HepG2 (cell line): ENCODE measurements around the gene RRAS2. TPM values are rescaled to one million over a fixed set of nuclear protein-coding genes. Genes with fewer than 3 reads are reported as not detected.

ENCODE experiments used
- ATAC-seq: fragments of 200-7000 bp; cut with Tn5 transposase; 3 replicates; pipeline ENCODE4 v1.9.1; 2020; ENCODE audit warnings: mild to moderate bottlenecking, moderate library complexity
- BruUV-seq: library from RNA; stranded (reverse); fragments of 400-500 nt; replicated peaks from 2 replicates; lab custom pipeline; 2021; lab: Mats Ljungman, UMichigan
- CTCF ChIA-PET: fragments of 300-600 bp; formaldehyde crosslinking; extraction: SDS; loops from one replicate; lab custom pipeline; 2021; ENCODE audit warnings: low total read pairs, inconsistent platforms, low intra/inter-chr PET ratio; lab: Yijun Ruan, JAX
- POLR2A ChIA-PET: fragments of 350-600 bp; sonication (Branson Sonifier 250); formaldehyde crosslinking; loops from one replicate; lab custom pipeline; 2020; ENCODE audit warnings: antibody characterized with exemption, inconsistent platforms; lab: Yijun Ruan, JAX
- DNase-seq: peaks from one replicate; pipeline ENCODE4 v3.0.0-alpha.2; 2015; ENCODE audit warnings: low spot score
- FAIRE-seq: peaks from 3 replicates; lab custom pipeline; 2011; peaks lifted over from hg19 to GRCh38; lab: Jason Lieb, UNC
- H2AFZ ChIP-seq: one replicate; pipeline ENCODE4 v1.6.1; 2011; ENCODE audit warnings: low read length, inconsistent platforms
- H3K27ac ChIP-seq: fragments of 300-600 bp; 3 replicates; pipeline ENCODE4 v1.8.0; 2011; ENCODE audit warnings: mixed run types, mild to moderate bottlenecking, mixed read lengths, low read length, inconsistent platforms; ENCODE audit not compliant: insufficient read depth; ENCODE audit errors: extremely low read length
- H3K27me3 ChIP-seq, 2 experiments: fragments of 200-600 bp in 1 of 2; 2 replicates in 1 of 2; 3 replicates in 1 of 2; pipeline versions ENCODE4 v1.6.0 to v1.8.0; 2011; ENCODE audit warnings: low read length in 2 of 2, mild to moderate bottlenecking in 2 of 2, moderate library complexity in 2 of 2, inconsistent platforms in 1 of 2; ENCODE audit not compliant: insufficient read depth in 2 of 2, control insufficient read depth in 1 of 2
- H3K36me3 ChIP-seq, 2 experiments: fragments of 200-600 bp in 1 of 2; replicated peaks in 1 of 2; 2 replicates in 1 of 2; 3 replicates in 1 of 2; pipeline versions ENCODE4 v1.5.1 to v1.8.0; 2011; ENCODE audit warnings: low read length in 2 of 2, inconsistent platforms in 1 of 2; ENCODE audit not compliant: insufficient read depth in 2 of 2, control insufficient read depth in 1 of 2
- H3K4me1 ChIP-seq: 2 replicates; pipeline ENCODE4 v1.5.1; 2012; ENCODE audit warnings: low read length, inconsistent platforms; ENCODE audit not compliant: insufficient read depth
- H3K4me2 ChIP-seq: 2 replicates; pipeline ENCODE4 v1.6.0; 2011; ENCODE audit warnings: low read depth, low read length, inconsistent platforms
- H3K4me3 ChIP-seq, 3 experiments: fragments of 200-600 bp in 1 of 3; sonication (generic), shearing (Covaris generic) in 1 of 3; replicated peaks in 1 of 3; 2 replicates each; pipeline ENCODE4 v1.5.1; 2011 to 2016; ENCODE audit warnings: low read length in 3 of 3, inconsistent platforms in 2 of 3, low read depth in 2 of 3, mild to moderate bottlenecking in 2 of 3, control low read depth in 1 of 3, mixed read lengths in 1 of 3; ENCODE audit not compliant: insufficient read depth in 1 of 3
- H3K79me2 ChIP-seq: one replicate; pipeline ENCODE4 v1.6.1; 2011; ENCODE audit warnings: low read length, inconsistent platforms; ENCODE audit not compliant: insufficient read depth
- H3K9ac ChIP-seq: 2 replicates; pipeline ENCODE4 v1.6.0; 2011; ENCODE audit warnings: mild to moderate bottlenecking, low read depth, low read length, inconsistent platforms; ENCODE audit not compliant: insufficient read depth
- H3K9me3 ChIP-seq: 2 replicates; pipeline ENCODE4 v1.5.1; 2012; ENCODE audit warnings: mild to moderate bottlenecking, low read length
- H4K20me1 ChIP-seq: 2 replicates; pipeline ENCODE4 v1.6.0; 2011; ENCODE audit warnings: inconsistent platforms, mild to moderate bottlenecking, low read length, moderate library complexity; ENCODE audit not compliant: insufficient read depth
- AGO1 ChIP-seq: fragments of 200-400 bp; formaldehyde crosslinking; IDR thresholded peaks from 2 replicates; pipeline ENCODE4 v1.6.1; 2017; ENCODE audit warnings: mild to moderate bottlenecking, low read depth, low read length, moderate library complexity; ENCODE audit not compliant: poor library complexity, severe bottlenecking
- BCL3 ChIP-seq: sonication (generic); formaldehyde crosslinking; IDR thresholded peaks from 2 replicates; pipeline ENCODE4 v1.5.1; 2020; ENCODE audit warnings: mild to moderate bottlenecking, missing genetic modification reagents, moderate library complexity
- BRCA1 ChIP-seq: sonication (generic); formaldehyde crosslinking; IDR thresholded peaks from 2 replicates; pipeline ENCODE4 v1.4.0; 2020; ENCODE audit warnings: missing genetic modification reagents
- CBFB ChIP-seq: sonication (generic); formaldehyde crosslinking; IDR thresholded peaks from 2 replicates; pipeline ENCODE4 v1.4.0; 2020; ENCODE audit warnings: missing genetic modification reagents
- DDIT3 ChIP-seq: sonication (generic); formaldehyde crosslinking; IDR thresholded peaks from 2 replicates; pipeline ENCODE4 v1.4.0; 2020; ENCODE audit warnings: mild to moderate bottlenecking, missing genetic modification reagents
- POLR2AphosphoS2 ChIP-seq: IDR thresholded peaks from 2 replicates; pipeline ENCODE4 v1.6.1; 2011; ENCODE audit warnings: low read depth, low read length, improper control_type of control experiment
- RBM39 ChIP-seq: fragments of 200-400 bp; formaldehyde crosslinking; IDR thresholded peaks from one replicate; pipeline ENCODE4 v1.6.1; 2018; ENCODE audit warnings: antibody characterized with exemption, mild to moderate bottlenecking, low read depth, low read length; ENCODE audit not compliant: poor library complexity, severe bottlenecking
- RORA ChIP-seq: sonication (generic); formaldehyde crosslinking; IDR thresholded peaks from 2 replicates; pipeline ENCODE4 v1.5.0; 2020; ENCODE audit warnings: mild to moderate bottlenecking, missing genetic modification reagents, moderate library complexity
- RXRB ChIP-seq: IDR thresholded peaks from 2 replicates; pipeline ENCODE4 v1.6.1; 2016; ENCODE audit warnings: borderline replicate concordance, missing genetic modification reagents, missing compliant biosample characterization
- SMYD3 ChIP-seq: sonication (generic); formaldehyde crosslinking; IDR thresholded peaks from 2 replicates; pipeline ENCODE4 v1.8.1; 2023; ENCODE audit warnings: mild to moderate bottlenecking, missing genetic modification reagents
- TBX3 ChIP-seq: fragments of 450-650 bp; IDR thresholded peaks from 2 replicates; pipeline ENCODE4 v1.6.1; 2017; ENCODE audit warnings: antibody characterized with exemption, mild to moderate bottlenecking, inconsistent platforms, borderline replicate concordance
- ZIK1 ChIP-seq: sonication (generic); formaldehyde crosslinking; IDR thresholded peaks from 2 replicates; pipeline ENCODE4 v1.5.0; 2020; ENCODE audit warnings: mild to moderate bottlenecking, low read depth, missing genetic modification reagents, borderline replicate concordance
- ZMYM2 ChIP-seq: sonication (generic); formaldehyde crosslinking; IDR thresholded peaks from 2 replicates; pipeline ENCODE4 v1.8.0; 2022; ENCODE audit warnings: mild to moderate bottlenecking, missing genetic modification reagents
- ZNF33B ChIP-seq: sonication (generic); formaldehyde crosslinking; IDR thresholded peaks from 2 replicates; pipeline ENCODE4 v1.5.1; 2020; ENCODE audit warnings: mild to moderate bottlenecking, missing genetic modification reagents
- ZNF343 ChIP-seq: sonication (generic); formaldehyde crosslinking; IDR thresholded peaks from 2 replicates; pipeline ENCODE4 v1.4.0; 2020; ENCODE audit warnings: mild to moderate bottlenecking, missing genetic modification reagents
- ZNF7 ChIP-seq: IDR thresholded peaks from 2 replicates; pipeline ENCODE4 v1.6.1; 2016; ENCODE audit warnings: missing biosample characterization, missing genetic modification reagents
- ZNF776 ChIP-seq: sonication (generic); formaldehyde crosslinking; IDR thresholded peaks from 2 replicates; pipeline ENCODE4 v1.4.0; 2020; ENCODE audit warnings: mild to moderate bottlenecking, missing genetic modification reagents
- ZNF780A ChIP-seq: sonication (generic); formaldehyde crosslinking; IDR thresholded peaks from 2 replicates; pipeline ENCODE4 v1.8.0; 2022; ENCODE audit warnings: mild to moderate bottlenecking, missing genetic modification reagents, moderate library complexity
- ZNF850 ChIP-seq: sonication (generic); formaldehyde crosslinking; conservative IDR thresholded peaks from 2 replicates; pipeline ENCODE4 v1.9.0; 2021; ENCODE audit warnings: mild to moderate bottlenecking, missing genetic modification reagents
- WGBS: methylation state at CpG from one replicate; pipeline ENCODE4 v1.1.6; 2017; ENCODE audit warnings: low lambda C conversion rate; 5-methylcytosine and 5-hydroxymethylcytosine counted together
- in situ Hi-C: cut with HindIII; loops from 2 replicates; pipeline ENCODE4 v1.10.0; 2017; ENCODE audit warnings: low pct_unique_long_range_greater_than_20kb; ENCODE audit not compliant: extremely low pct_ligation_motif_present
- intact Hi-C: fragments of 100-400 bp; cut with micrococcal nuclease; formaldehyde crosslinking; loops from one replicate; pipeline ENCODE4 v1.10.0; 2022; ENCODE audit not compliant: unreplicated experiment
- polyA plus RNA-seq, 8 experiments: library from polyadenylated mRNA; depleted of rRNA in 3 of 8; stranded (reverse) in 7 of 8; unstranded in 1 of 8; fragments of >200 nt; fragmentation: Illumina TruSeq in 4 of 8; extraction: Trizol in 4 of 8; gene quantifications; 2 replicates each; pipeline versions ENCODE4 v1.2.1 to v1.2.3, GENCODE V29; 2011 to 2016; ENCODE audit warnings: low read depth in 4 of 8, missing spikeins in 1 of 8, mixed read lengths in 1 of 8; ENCODE audit not compliant: insufficient read depth in 1 of 8
- total RNA-seq, 5 experiments: library from RNA; depleted of rRNA; stranded (reverse); fragments of >200 nt; fragmentation: Illumina TruSeq; extraction: Trizol; gene quantifications; 2 replicates each; pipeline ENCODE4 v1.2.3, GENCODE V29; 2016; ENCODE audit warnings: low read depth in 1 of 5

Gene RRAS2
- total and polyA plus RNA-seq, 2 of the 13 experiments (the other 11 are each of a cell fraction or from before 2014, with no cell fraction given), result 19.0 to 44.1 TPM

- no peak for DNase-seq
- POLR2A ChIA-PET, result no interaction called here
- H4K20me1 ChIP-seq, result no peaks in the 10 kb centered on the region
- H3K9me3 ChIP-seq, result peaks cover 10% of the 10 kb centered on the region; the same call in 1 of the 2 replicates
- H3K9ac ChIP-seq, result no peak overlapping the region
- no peak overlapping the region for H2AFZ ChIP-seq
- CTCF ChIA-PET, result no interaction called here
- no peak overlapping the region for H3K4me3 ChIP-seq
- H3K27me3 ChIP-seq, result no peaks in the 10 kb centered on the region
- ATAC-seq, result no peak; the same call in 2 of the 3 replicates
- in situ Hi-C loops, result no loop called here
- FAIRE-seq, result no peak
- no peak overlapping the region for H3K27ac ChIP-seq
- 97% methylated on average over 2 of the region's 2 CpGs for WGBS
- H3K4me2 ChIP-seq, result no peak overlapping the region
- peaks cover 22% of the 10 kb centered on the region for H3K4me1 ChIP-seq
- intact Hi-C loops, result no loop called here
- H3K36me3 ChIP-seq, result no peaks in the 10 kb centered on the region; a peak in 1 of 5 replicates
- TF ChIP-seq ZNF7 (CRISPR knock-in tag) (no peak), BRCA1 (CRISPR knock-in tag) (no peak), RBM39 (no peak), ZIK1 (CRISPR knock-in tag) (no peak), ZMYM2 (CRISPR knock-in tag) (no peak), RORA (CRISPR knock-in tag) (no peak), ZNF33B (CRISPR knock-in tag) (no peak), ZNF776 (CRISPR knock-in tag) (no peak), ZNF780A (no peak), SMYD3 (no peak), RXRB (CRISPR knock-in tag) (no peak), CBFB (no peak), DDIT3 (CRISPR knock-in tag) (no peak), POLR2AphosphoS2 (no peak), BCL3 (no peak), AGO1 (no peak), ZNF850 (no peak), TBX3 (no peak), ZNF343 (CRISPR knock-in tag) (no peak)
- BruUV-seq, result no TSS peak
- H3K79me2 ChIP-seq, result peaks cover 81% of the 10 kb centered on the region
Measured at GRCh38 chr11:14350215-14350614, 8.8 kb downstream of the RRAS2 start.
